GM19240 (cell line): ENCODE measurements around the gene MOG.

Experiments
- DNase-seq: peaks from one replicate; pipeline ENCODE4 v3.0.0; 2011; ENCODE audit warnings: low spot score; ENCODE audit not compliant: insufficient read length

The MOG gene

DNA sequence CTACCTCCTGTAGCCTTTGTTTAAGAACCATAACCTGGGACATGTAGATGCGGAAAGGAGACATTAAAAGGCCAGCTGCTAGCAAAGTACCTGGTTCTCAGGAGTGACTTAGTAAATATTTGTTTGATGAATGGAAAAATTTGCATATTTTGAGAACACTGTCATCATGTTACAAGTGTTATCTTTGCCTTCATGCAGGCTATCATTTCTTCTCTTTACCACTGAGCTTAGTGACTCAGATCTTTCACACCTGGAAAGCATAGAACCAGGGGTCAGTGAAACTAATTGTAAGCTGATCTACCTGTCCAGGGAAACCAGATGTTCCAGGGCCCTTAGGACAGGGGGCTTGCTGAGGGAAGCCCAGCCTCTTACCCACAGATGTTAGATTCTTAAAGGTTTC lies 18.7 kb downstream of the MOG start:
- DNase-seq = no peak

GRCh38 chr6:29676981-29677601 lies 20.2 kb downstream of the MOG start:
- no peak for DNase-seq

DNA sequence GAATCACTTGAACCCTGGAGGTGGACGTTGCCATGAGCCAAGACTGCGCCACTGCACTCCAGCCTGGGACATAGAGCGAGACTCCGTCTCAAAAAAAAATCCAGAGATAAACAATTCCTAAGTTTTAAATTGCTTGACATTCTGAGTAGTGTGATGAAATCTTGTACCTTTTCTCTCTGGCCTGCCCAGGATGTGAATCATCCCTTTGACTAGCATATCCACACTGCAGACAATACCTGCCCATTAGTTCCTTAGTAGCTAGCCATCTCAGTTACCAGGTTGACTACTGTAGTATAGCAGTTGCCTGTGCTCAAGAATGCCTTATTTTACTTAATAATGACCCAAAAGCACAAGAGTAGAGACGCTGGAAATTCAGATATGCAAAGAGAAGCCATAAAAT lies 21.2 kb downstream of the MOG start:
- no peak for DNase-seq

DNA sequence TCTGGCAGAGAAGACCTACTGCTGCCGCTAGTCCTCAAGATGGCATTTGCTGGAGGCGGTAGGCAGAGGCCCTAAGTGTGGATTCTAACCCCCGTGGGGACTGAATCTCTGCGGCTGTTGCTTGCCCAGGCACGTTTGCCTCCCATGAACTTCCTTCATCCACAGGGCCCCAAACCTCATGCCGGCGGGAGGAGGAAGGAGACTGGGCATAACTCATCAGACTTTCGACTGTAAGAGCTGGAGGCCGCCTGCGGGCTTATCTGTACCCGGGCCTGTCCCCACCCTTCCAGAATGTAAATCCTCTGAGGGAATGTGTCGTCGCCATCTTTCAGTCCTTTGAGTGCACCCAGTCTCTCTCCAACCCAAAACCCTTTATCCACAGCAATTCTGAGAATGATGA lies 23.1 kb downstream of the MOG start:
- no peak for DNase-seq

- DNase-seq = no peak
These were observed 23.5 kb downstream of the MOG start for GRCh38 chr6:29680416-29680815.

DNA sequence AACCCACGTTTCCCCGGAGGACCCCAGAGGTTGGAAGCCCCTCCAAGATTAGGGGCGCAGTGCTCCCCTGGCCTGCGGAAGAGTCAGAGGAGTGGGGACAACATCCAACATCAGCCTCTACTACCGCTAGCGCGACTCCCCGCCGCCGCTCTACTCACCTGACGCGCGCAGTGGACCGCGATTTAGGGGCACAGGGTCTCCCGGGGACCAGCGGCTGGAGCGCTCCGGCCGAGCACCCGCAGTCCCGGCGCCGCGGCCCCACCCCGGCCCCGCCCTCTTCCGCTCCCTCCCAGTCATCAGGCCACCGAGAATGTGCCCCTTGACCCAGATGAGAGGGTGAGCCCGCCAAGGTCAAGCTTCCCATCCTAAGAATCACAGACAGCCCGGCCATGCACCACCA lies 24.0 kb downstream of the MOG start, which contains the start of gene ZFP57:
TSS of gene ZFP57 (minus strand) at position 249 of the 400 bp plus-strand sequence. CDS start 4,149 bp downstream, outside the sequence.
- DNase-seq = no peak

DNA sequence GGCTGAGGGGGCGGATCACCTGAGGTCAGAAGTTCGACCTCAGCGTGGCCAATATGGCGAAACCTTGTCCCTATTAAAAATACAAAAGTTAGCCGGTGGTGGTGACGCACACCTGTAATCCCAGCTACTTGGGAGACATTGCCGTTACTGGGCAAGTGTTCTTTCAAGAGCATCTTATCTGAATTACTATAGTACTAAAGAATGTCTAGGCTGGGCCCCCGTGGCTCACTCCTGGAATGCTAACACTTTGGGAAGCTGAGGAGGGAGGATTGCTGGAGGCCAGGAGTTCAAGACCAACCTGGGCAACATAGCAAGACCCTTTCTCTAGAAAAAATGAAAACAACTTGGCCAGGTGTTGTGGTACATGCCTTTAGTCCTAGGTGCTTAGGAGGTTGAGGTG lies 24.9 kb downstream of the MOG start:
- DNase-seq = no peak

DNA sequence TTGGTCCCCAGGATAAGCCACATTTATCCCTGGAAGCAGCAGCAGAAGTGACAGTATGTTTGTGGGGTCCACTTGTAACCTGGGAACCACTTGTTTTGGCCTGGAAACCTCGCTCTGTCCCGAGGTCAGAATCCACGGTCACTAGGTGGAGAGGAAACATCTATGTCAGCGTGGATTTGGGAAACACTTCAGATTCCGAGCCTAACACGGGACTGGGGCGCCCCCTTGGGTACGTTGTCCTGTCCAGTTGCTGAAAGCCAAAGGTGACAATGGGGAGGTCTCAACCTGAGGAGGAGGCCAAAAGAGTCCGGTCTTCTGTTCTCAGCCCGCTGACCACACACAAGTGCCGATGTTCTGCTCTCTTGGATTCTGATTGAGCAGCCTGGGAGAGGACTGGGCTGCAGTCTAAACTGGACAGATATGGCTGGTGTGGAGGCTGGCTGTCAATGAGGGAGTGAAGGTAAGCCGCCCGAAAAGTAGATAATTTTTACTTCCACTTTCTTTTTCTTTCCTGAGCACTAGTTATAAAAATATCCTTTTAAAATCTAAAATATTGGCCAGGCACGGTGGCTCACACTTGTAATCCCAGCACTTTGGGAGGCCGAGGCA lies 28.9 kb downstream of the MOG start:
- DNase-seq = no peak

DNA sequence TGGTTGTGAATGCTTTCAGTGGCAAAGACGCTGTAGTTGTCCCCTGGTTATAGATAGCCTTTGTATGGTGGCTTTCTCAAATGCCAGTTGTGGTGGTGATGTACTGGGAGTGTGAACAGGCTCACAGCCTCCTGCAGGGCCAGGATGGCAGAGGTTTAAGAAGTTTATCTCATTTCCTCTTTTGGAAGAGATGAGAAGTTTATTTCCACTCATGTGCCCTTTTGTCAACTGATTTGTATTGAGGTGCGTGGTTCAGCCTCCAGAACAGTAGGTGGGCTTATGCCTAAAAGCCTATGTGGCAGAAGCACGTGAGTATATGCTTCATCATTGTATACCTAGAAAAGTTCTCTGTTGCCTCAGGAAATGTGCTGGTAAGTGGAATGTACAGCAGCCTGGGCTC lies 37.7 kb downstream of the MOG start:
- DNase-seq = no peak

DNA sequence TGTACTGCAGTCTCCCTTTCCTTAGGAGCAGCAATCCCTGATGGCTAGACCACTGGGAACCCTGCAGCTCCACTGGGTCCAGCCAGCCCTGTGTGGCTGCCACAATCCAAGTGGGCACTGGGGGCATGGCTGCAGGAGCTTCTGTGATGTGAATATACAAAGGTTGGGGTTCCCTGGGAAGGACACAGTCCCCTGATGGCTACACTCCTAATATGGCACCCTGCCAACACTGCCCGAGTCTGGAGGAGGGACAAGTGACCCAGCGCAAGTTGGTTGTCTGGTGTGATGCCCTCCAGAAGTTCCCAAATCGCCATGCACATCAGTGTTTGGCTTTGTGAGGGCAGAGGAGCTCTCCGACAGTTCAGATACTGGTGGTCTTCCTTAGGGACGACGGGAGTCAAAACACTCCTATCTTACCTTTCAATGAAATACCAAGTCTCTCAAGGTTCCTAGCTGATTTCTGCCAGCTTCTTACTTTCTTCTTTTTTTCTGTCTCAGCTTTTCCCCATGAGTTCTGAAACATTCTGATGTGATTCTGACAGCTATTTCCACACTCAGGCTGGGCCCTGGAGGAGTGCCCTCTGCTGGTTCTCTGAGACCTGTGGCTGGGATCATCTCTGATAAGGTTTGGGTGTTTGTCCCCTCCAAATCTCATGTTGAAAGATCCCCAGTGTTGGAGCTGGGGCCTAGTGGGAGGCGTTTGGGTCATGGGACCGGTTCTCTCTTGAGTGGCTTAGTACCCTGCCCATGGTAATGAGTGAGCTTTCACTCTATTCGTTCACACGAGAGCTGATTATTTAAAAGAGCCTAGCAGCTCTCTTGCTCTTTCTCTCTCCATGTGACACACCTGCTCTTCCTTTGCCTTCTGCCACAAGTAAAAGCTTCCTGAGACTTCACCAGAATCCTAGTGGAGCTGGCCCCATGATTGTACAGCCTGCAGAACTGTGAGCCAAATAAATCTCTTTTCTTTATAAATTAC lies 39.5 kb downstream of the MOG start:
- no peak for DNase-seq

GRCh38 chr6:29702519-29703103 lies 45.7 kb downstream of the MOG start:
- DNase-seq = no peak

DNA sequence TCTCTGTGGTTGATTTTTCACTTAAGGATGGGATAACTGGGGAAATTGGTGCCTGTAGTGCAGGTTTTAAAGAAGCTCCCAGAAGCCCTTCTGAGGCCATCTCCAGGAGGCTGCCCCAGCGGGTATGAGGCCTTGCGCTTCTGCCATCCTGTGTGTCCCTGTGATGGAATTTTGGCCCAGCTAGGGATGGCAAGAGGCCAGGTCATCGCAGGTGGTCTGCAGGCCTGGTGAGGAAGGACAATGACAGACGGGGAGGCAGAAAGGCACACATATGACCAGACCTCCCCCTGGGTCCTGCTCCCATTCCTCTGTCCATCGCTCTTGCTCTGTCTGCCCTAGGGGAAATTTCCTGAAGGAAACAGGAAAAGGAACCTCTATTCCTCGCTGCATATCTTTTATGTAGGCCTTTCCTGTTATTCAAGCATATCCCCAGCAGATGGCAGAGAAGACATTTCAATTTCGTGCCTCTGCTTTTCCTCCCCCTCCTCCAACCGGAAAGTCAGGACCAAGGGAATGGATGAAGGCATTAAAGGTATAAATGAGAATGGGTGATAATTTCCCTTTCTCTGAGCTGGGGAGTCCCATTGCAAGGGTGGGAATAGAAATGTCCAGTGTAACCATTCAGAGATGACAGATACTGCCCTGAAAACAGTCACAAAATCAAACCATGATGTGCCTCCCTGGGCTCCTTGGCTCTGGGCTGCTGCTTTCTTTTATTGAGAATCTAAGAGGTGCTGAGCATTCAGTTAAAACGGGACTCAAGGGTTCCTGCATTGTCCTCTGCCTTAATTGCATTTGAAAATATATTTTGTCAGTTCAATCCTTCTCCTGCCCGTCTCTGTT lies 48.7 kb downstream of the MOG start:
- no peak for DNase-seq

GRCh38 chr6:29708432-29709179 lies 51.7 kb downstream of the MOG start:
- DNase-seq = no peak

DNA sequence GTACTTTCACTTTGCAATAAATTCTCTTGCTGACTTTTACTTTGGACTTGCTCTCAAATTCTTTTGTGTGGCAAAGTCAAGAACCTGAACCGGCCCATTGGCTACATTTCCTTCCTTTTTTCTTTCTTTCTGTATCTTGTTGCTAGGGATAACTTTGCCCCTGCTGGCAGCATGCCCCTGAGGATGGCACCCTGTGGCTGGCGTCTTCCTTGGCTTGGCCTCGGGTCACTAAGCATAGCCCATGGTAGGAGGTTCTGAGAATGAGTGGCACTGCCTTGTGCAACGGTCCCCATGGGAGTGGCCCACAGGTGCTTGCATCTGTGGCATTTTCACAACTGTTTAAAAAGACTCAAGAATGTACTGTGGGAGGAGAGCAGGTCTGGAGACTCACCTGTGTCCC lies 52.3 kb downstream of the MOG start:
- no peak for DNase-seq

DNA sequence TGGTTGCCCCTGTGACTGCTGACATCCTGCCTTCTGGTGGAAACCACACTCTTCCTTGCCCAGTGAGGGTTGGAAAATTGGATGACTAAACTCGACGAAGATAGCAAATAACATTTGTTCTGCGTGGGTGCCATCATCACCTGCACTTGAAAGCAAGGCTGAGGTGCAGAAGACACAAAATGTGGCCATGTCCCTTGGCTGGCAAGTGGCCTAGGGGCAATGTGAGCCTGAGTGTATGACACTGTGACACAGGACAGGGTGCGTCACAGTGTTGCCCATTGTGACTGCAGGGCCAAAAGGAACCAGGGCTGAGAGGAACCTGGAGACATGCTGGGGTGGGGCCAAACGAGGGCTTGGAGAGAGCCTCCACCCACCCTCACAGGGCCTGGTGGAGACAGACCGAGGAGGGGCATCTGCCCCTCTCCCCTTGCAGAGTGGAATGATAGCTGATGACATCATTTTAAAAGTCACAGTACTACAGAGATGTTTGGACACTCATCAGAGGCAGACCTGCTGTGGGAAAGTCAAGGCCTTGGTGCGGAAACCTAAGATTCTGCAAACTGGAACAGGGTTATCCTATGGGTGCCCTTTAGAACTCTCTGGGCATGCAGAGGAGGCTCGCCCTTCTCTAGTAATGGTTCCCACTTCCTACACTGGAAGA lies 53.5 kb downstream of the MOG start:
- no peak for DNase-seq

GRCh38 chr6:29720863-29721262 lies 64.0 kb downstream of the MOG start:
- no peak for DNase-seq
